ENCODE results near the gene NOP9.

NOP9 gene

DNA sequence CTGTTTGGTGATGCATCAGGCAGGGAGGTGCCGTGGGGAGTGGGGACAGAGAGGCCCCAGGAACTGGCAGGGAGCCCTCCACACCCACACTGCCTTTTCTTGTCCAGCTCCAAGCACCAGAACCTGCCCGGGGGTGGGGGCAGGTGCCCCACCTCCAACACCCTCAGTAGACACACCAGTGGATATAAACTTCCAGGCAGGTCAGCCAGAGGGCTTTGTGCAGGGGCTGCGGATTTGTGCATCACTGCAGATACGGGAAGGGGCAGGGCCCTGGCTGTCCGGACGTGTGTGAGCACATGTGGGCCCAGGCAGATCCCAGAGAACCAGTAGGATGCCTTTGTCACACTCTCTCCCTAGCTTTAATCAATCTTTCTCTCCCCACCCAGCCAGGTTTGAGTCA is 35.4 kb upstream of the NOP9 start:
- Histone ChIP-seq H3K4me1 (ENCODE audit: insufficient read depth, low read length, poor library complexity, severe bottlenecking) (no peaks in the 10 kb centered on the region), H3K4me2 (ENCODE audit: low read depth, low read length, poor library complexity, severe bottlenecking) (no peak overlapping the region), H3K9me2 (replicated peaks; ENCODE audit: low read depth, low read length) (no peaks in the 10 kb centered on the region), H2AFZ (ENCODE audit: low read length) (no peak overlapping the region), H3K9ac (ENCODE audit: low read depth, low read length, poor library complexity, severe bottlenecking) (no peak overlapping the region), H4K20me1 (ENCODE audit: insufficient read depth, low read length, poor library complexity, severe bottlenecking) (no peaks in the 10 kb centered on the region), H3K9me3 (ENCODE audit: insufficient read depth, low read depth, low read length) (no peaks in the 10 kb centered on the region), H3K27me3 (ENCODE audit: insufficient read depth, low read length, poor library complexity, severe bottlenecking) (no peaks in the 10 kb centered on the region), H3K4me3 (ENCODE audit: low read length, poor library complexity, severe bottlenecking) (no peak overlapping the region), H3F3A (ENCODE audit: low read depth) (no peaks in the 10 kb centered on the region), H3K79me2 (ENCODE audit: insufficient read depth, low read length) (no peaks in the 10 kb centered on the region), H3K36me3 (ENCODE audit: insufficient read depth, low read length) (no peaks in the 10 kb centered on the region)
- no peak for TF ChIP-seq EZH2phosphoT487 (IDR thresholded peaks at IDR 0.05; ENCODE audit: borderline replicate concordance)
- TF ChIP-seq, protein P1, sequence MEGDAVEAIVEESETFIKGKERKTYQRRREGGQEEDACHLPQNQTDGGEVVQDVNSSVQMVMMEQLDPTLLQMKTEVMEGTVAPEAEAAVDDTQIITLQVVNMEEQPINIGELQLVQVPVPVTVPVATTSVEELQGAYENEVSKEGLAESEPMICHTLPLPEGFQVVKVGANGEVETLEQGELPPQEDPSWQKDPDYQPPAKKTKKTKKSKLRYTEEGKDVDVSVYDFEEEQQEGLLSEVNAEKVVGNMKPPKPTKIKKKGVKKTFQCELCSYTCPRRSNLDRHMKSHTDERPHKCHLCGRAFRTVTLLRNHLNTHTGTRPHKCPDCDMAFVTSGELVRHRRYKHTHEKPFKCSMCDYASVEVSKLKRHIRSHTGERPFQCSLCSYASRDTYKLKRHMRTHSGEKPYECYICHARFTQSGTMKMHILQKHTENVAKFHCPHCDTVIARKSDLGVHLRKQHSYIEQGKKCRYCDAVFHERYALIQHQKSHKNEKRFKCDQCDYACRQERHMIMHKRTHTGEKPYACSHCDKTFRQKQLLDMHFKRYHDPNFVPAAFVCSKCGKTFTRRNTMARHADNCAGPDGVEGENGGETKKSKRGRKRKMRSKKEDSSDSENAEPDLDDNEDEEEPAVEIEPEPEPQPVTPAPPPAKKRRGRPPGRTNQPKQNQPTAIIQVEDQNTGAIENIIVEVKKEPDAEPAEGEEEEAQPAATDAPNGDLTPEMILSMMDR (conservative IDR thresholded peaks at IDR 0.05; ENCODE audit: low read length): no peak

DNA sequence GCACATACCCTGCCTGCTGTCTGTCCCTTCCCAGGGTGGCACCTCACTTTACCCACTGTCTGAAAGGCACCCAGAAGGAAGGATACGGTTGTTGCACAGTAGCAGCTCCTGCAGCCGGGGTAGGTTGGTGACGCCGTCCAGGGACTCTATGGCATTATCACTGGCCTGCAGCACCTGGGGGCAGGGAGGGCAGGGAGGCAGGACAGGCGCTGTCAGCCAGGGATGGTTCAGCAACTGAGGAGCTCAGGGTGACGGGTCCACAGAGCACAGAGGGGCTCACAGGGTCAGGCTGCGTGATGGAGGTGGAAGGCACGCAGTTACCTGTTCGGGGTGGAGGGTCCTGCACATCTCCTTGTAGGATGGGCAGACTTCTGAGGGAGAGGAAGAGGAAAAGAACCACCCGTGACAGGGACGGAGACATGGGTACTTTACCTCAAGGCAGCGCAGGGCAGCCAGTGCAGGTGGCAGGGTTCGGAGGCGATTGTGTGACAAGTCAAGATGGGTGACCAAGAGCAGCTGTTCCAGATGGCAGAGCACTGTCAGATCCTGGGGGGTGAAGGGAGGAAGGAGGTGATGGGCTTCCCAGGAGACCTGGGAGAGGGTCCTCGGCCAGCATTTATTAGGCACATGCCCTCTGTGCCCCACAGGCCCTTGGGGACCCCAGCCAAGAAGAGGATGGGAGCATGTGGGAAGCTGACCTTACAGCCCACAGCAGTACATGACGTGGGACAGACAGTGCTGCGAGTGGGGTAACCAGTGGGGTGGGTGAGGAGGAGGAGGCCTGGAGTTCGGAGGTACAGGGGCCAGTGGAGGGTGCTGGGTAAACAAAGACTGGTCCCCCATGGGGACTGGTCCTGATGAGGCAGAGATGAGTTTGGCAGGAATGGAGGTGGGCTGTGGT is 33.1 kb upstream of the NOP9 start:
- Histone ChIP-seq H3K9ac (ENCODE audit: low read depth, low read length, poor library complexity, severe bottlenecking) (no peak overlapping the region), H3K27me3 (ENCODE audit: insufficient read depth, low read length, poor library complexity, severe bottlenecking) (no peaks in the 10 kb centered on the region), H3F3A (ENCODE audit: low read depth) (no peaks in the 10 kb centered on the region), H3K4me1 (ENCODE audit: insufficient read depth, low read length, poor library complexity, severe bottlenecking) (peaks cover 7% of the 10 kb centered on the region), H3K4me2 (ENCODE audit: low read depth, low read length, poor library complexity, severe bottlenecking) (no peak overlapping the region), H3K4me3 (ENCODE audit: low read length, poor library complexity, severe bottlenecking) (no peak overlapping the region), H3K9me2 (replicated peaks; ENCODE audit: low read depth, low read length) (no peaks in the 10 kb centered on the region), H3K36me3 (ENCODE audit: insufficient read depth, low read length) (no peaks in the 10 kb centered on the region), H2AFZ (ENCODE audit: low read length) (no peak overlapping the region), H4K20me1 (ENCODE audit: insufficient read depth, low read length, poor library complexity, severe bottlenecking) (no peaks in the 10 kb centered on the region), H3K79me2 (ENCODE audit: insufficient read depth, low read length) (peaks cover 5% of the 10 kb centered on the region; the same call in 1 of the 2 replicates), H3K9me3 (ENCODE audit: insufficient read depth, low read depth, low read length) (no peaks in the 10 kb centered on the region)
- TF ChIP-seq, protein P1 (conservative IDR thresholded peaks at IDR 0.05; ENCODE audit: low read length): no peak
- no peak for TF ChIP-seq EZH2phosphoT487 (IDR thresholded peaks at IDR 0.05; ENCODE audit: borderline replicate concordance)

DNA sequence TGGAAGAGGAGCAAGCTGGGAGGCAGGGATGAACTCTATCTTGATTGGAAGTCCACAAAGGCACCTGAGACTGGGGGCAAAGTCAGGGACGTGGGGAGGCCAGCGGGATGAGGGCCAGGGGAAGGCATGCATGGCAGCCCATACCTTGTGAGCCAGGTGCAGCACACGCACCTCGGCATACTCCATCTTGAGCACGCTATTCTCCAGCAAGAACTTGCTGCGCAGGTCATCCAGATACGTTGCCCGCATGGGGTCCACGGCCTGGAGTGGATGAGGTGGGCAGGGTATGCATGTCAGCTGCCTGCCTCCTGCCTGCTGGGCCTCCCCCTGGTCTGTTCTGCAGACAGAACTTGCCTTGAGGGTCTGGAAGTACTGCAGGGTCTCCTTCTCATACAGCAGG is 32.1 kb upstream of the NOP9 start:
- no peak for TF ChIP-seq EZH2phosphoT487 (IDR thresholded peaks at IDR 0.05; ENCODE audit: borderline replicate concordance)
- TF ChIP-seq, protein P1 (conservative IDR thresholded peaks at IDR 0.05; ENCODE audit: low read length): no peak
- Histone ChIP-seq H3K9me3 (ENCODE audit: insufficient read depth, low read depth, low read length) (no peaks in the 10 kb centered on the region), H4K20me1 (ENCODE audit: insufficient read depth, low read length, poor library complexity, severe bottlenecking) (no peaks in the 10 kb centered on the region), H3K4me2 (ENCODE audit: low read depth, low read length, poor library complexity, severe bottlenecking) (no peak overlapping the region), H3K79me2 (ENCODE audit: insufficient read depth, low read length) (peaks cover 13% of the 10 kb centered on the region; the same call in 1 of the 2 replicates), H3K9ac (ENCODE audit: low read depth, low read length, poor library complexity, severe bottlenecking) (no peak overlapping the region), H2AFZ (ENCODE audit: low read length) (no peak overlapping the region), H3K4me1 (ENCODE audit: insufficient read depth, low read length, poor library complexity, severe bottlenecking) (peaks cover 14% of the 10 kb centered on the region), H3K27me3 (ENCODE audit: insufficient read depth, low read length, poor library complexity, severe bottlenecking) (no peaks in the 10 kb centered on the region), H3K9me2 (replicated peaks; ENCODE audit: low read depth, low read length) (no peaks in the 10 kb centered on the region), H3K4me3 (ENCODE audit: low read length, poor library complexity, severe bottlenecking) (no peak overlapping the region), H3F3A (ENCODE audit: low read depth) (no peaks in the 10 kb centered on the region), H3K36me3 (ENCODE audit: insufficient read depth, low read length) (no peaks in the 10 kb centered on the region)
